ENCODE measurements around the gene AP3B1.

DNA sequence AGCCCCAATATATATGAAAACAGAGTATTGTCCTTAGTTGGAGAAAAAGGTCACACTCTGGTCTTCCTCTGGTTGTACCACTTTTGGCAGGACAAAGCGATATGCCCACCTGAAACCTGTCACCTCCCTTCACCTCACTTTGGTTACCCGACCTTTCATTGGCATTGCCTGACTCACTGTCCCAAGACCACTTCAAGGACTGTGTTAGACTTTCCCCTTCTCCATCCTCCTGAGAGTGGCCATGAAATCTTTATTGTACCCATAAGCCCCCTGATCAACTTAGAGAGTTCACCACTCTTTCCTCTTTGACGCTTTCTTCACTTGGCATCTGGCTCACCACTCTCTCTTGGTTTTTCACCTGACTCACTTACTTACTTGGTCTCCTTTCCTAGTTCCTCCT, 32.4 kb upstream of the AP3B1 start:
- TF ChIP-seq, protein P1, sequence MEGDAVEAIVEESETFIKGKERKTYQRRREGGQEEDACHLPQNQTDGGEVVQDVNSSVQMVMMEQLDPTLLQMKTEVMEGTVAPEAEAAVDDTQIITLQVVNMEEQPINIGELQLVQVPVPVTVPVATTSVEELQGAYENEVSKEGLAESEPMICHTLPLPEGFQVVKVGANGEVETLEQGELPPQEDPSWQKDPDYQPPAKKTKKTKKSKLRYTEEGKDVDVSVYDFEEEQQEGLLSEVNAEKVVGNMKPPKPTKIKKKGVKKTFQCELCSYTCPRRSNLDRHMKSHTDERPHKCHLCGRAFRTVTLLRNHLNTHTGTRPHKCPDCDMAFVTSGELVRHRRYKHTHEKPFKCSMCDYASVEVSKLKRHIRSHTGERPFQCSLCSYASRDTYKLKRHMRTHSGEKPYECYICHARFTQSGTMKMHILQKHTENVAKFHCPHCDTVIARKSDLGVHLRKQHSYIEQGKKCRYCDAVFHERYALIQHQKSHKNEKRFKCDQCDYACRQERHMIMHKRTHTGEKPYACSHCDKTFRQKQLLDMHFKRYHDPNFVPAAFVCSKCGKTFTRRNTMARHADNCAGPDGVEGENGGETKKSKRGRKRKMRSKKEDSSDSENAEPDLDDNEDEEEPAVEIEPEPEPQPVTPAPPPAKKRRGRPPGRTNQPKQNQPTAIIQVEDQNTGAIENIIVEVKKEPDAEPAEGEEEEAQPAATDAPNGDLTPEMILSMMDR (IDR thresholded peaks at IDR 0.05; ENCODE audit: insufficient read depth, low read length), result no peak
- TF ChIP-seq, protein P2, sequence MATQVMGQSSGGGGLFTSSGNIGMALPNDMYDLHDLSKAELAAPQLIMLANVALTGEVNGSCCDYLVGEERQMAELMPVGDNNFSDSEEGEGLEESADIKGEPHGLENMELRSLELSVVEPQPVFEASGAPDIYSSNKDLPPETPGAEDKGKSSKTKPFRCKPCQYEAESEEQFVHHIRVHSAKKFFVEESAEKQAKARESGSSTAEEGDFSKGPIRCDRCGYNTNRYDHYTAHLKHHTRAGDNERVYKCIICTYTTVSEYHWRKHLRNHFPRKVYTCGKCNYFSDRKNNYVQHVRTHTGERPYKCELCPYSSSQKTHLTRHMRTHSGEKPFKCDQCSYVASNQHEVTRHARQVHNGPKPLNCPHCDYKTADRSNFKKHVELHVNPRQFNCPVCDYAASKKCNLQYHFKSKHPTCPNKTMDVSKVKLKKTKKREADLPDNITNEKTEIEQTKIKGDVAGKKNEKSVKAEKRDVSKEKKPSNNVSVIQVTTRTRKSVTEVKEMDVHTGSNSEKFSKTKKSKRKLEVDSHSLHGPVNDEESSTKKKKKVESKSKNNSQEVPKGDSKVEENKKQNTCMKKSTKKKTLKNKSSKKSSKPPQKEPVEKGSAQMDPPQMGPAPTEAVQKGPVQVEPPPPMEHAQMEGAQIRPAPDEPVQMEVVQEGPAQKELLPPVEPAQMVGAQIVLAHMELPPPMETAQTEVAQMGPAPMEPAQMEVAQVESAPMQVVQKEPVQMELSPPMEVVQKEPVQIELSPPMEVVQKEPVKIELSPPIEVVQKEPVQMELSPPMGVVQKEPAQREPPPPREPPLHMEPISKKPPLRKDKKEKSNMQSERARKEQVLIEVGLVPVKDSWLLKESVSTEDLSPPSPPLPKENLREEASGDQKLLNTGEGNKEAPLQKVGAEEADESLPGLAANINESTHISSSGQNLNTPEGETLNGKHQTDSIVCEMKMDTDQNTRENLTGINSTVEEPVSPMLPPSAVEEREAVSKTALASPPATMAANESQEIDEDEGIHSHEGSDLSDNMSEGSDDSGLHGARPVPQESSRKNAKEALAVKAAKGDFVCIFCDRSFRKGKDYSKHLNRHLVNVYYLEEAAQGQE (IDR thresholded peaks at IDR 0.05; ENCODE audit: insufficient replicate concordance, low read depth), result no peak
- TF ChIP-seq POLR2AphosphoS5 (IDR thresholded peaks at IDR 0.05; ENCODE audit: low read depth) (no peak), GABPA (IDR thresholded peaks at IDR 0.05; ENCODE audit: low read depth) (no peak), SPI1 (IDR thresholded peaks at IDR 0.05; ENCODE audit: borderline replicate concordance, low read depth) (no peak)
